Tibial artery (tissue), 4 donors: ENCODE results near the gene FAM124B.

ENCODE experiments used
- DNase-seq, 2 donors: peaks; one replicate each; pipeline ENCODE4 v3.0.0-alpha.2; 2019
- H3K27ac ChIP-seq, 2 donors: fragments of 200-600 bp; sonication (generic) in 1 of 2; 1 replicate in 1 of 2; 2 replicates in 1 of 2; pipeline ENCODE4 v1.5.1; 2018 to 2019; ENCODE audit warnings: mild to moderate bottlenecking in 1 of 2
- H3K27me3 ChIP-seq, 2 donors: fragments of 200-600 bp; sonication (generic) in 1 of 2; one replicate each; pipeline versions ENCODE4 v1.5.1 to v1.6.0; 2016 to 2019
- H3K36me3 ChIP-seq, 3 donors: fragments of 200-600 bp; sonication (generic) in 2 of 3; one replicate each; pipeline ENCODE4 v1.5.1; 2016 to 2019; ENCODE audit warnings: mild to moderate bottlenecking in 2 of 3
- H3K4me1 ChIP-seq, 4 donors: fragments of 200-600 bp; sonication (generic) in 2 of 4; 1 replicate in 3 of 4; 2 replicates in 1 of 4; pipeline ENCODE4 v1.5.1; 2016 to 2019
- H3K4me3 ChIP-seq, 2 donors: fragments of 200-600 bp; sonication (generic) in 1 of 2; 1 replicate in 1 of 2; 2 replicates in 1 of 2; pipeline ENCODE4 v1.5.1; 2018 to 2019; ENCODE audit warnings: mild to moderate bottlenecking in 2 of 2
- H3K9me3 ChIP-seq, 3 donors: fragments of 200-600 bp; sonication (generic) in 1 of 3; one replicate each; pipeline ENCODE4 v1.5.1; 2016 to 2019
- CTCF ChIP-seq, 2 experiments: fragments of 200-600 bp in 1 of 2; fragments of 450-650 bp in 1 of 2; IDR thresholded peaks; one replicate each; pipeline ENCODE4 v1.5.1; 2017 to 2019; ENCODE audit warnings: antibody characterized with exemption in 2 of 2, mild to moderate bottlenecking in 1 of 2, moderate library complexity in 1 of 2
- intact Hi-C: fragments of 100-400 bp; cut with DNase I; formaldehyde crosslinking; loops from one replicate; pipeline ENCODE4 v1.15.0; 2023; ENCODE audit warnings: low total_unique reads

Gene FAM124B

GRCh38 chr2:224379986-224380385 is 21.9 kb downstream of the FAM124B start:
- no peaks in the 10 kb centered on the region for H3K9me3 ChIP-seq
- intact Hi-C loops = no loop called here
- H3K27me3 ChIP-seq = no peaks in the 10 kb centered on the region
- H3K27ac ChIP-seq = peak overlapping the region in 1 of 2 donors; percentile 14
- TF ChIP-seq CTCF (IDR thresholded peaks at IDR 0.05) = no peak
- peaks cover 0 to 37% (median 18%) of the 10 kb centered on the region in 4 donors for H3K4me1 ChIP-seq
- H3K36me3 ChIP-seq = no peaks in the 10 kb centered on the region
- no peak overlapping the region for H3K4me3 ChIP-seq
- DNase-seq = peak in 1 of 2 donors; percentile 62

DNA sequence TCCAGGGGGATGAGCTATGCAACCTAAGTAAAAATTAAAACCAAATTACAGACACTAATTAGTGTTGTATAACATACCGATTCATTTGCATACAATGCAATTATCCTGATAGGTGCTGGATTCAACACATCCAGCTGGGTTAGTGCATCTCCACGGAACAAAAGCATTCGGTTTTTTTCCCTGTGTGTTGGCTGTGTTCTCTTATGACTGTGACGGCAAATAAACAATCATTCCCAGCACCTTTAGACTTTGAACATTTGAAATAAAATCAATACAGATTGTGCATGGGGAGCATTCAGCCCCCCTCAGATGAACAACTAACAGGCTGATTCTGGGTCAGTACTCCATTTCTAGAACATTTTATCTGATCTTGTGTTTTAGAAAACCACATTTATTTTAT is 22.7 kb downstream of the FAM124B start:
- intact Hi-C loops = no loop called here
- H3K4me1 ChIP-seq = peaks cover 0 to 37% (median 18%) of the 10 kb centered on the region in 4 donors
- no peak overlapping the region for H3K4me3 ChIP-seq
- no peak overlapping the region for H3K27ac ChIP-seq
- no peak for DNase-seq
- no peaks in the 10 kb centered on the region for H3K9me3 ChIP-seq
- no peaks in the 10 kb centered on the region for H3K27me3 ChIP-seq
- H3K36me3 ChIP-seq = no peaks in the 10 kb centered on the region
- TF ChIP-seq CTCF (IDR thresholded peaks at IDR 0.05) = no peak

- intact Hi-C loops = no loop called here
- no peaks in the 10 kb centered on the region for H3K27me3 ChIP-seq
- no peak for TF ChIP-seq CTCF (IDR thresholded peaks at IDR 0.05)
- DNase-seq = no peak
- H3K36me3 ChIP-seq = no peaks in the 10 kb centered on the region
- H3K9me3 ChIP-seq = no peaks in the 10 kb centered on the region
- H3K27ac ChIP-seq = no peak overlapping the region
- no peak overlapping the region for H3K4me3 ChIP-seq
- peaks cover 0 to 37% (median 18%) of the 10 kb centered on the region in 4 donors for H3K4me1 ChIP-seq
Observed at GRCh38 chr2:224378701-224379097, 23.2 kb downstream of the FAM124B start.

DNA sequence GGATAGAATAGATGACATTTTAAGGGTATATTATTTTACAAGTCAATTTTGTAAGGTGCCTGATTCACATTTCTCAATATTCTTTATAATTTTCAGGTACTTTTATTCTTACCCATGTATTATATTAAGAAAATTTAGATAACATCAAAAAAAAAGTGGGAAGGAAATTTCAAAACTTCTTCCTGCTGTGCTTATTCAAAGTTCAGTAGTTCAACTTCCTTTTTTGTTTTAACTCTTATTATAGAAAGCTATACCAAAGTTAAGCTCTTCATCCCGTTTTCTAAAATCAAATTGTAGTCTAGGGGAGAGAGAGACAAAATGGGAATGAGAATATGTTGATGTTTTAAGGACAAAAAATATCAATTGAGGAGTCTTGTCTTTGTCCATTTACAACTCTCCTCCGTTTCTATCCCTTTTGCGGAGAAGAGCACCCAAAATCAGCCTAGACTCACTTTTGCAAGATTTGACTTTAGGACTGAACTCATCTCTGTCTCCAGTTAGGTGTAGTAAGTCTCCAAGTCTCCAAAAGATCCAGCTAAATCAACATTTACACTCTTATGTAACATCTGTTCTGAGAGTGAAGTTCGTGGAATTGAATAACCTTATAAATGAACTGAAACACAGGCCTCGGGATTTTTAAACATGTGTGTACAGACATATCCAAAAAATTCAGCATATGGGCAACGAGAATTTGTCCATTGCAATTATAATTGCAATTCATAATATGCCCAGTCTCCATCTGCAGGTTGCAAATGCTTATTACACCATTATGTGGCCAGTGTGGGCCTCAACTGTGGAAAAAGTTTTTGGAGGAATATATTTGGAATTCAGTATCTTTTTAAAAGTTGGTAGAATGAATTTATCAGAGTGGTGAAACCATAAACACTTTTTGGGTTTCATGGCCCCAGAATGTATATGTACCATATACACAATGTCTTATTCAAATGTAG is 23.9 kb downstream of the FAM124B start:
- intact Hi-C loops = no loop called here
- H3K27ac ChIP-seq = no peak overlapping the region
- H3K9me3 ChIP-seq = no peaks in the 10 kb centered on the region
- no peak overlapping the region for H3K4me3 ChIP-seq
- H3K4me1 ChIP-seq = peaks cover 0 to 37% (median 18%) of the 10 kb centered on the region in 4 donors
- no peaks in the 10 kb centered on the region for H3K36me3 ChIP-seq
- H3K27me3 ChIP-seq = no peaks in the 10 kb centered on the region
- no peak for TF ChIP-seq CTCF (IDR thresholded peaks at IDR 0.05)
- DNase-seq = no peak

GRCh38 chr2:224372641-224373040 is 29.3 kb downstream of the FAM124B start:
- H3K9me3 ChIP-seq = no peaks in the 10 kb centered on the region
- H3K27ac ChIP-seq = no peak overlapping the region
- TF ChIP-seq CTCF (IDR thresholded peaks at IDR 0.05) = no peak
- DNase-seq = no peak
- no peaks in the 10 kb centered on the region for H3K4me1 ChIP-seq
- no peaks in the 10 kb centered on the region for H3K36me3 ChIP-seq
- no peak overlapping the region for H3K4me3 ChIP-seq
- H3K27me3 ChIP-seq = no peaks in the 10 kb centered on the region
- intact Hi-C loops = no loop called here
